ENCODE results near the gene OR4K2.
"Not testable (repeated sequence)": the region's sequence is repeated elsewhere in the genome, so short reads cannot be mapped to it uniquely, and the experiment has no call there.

OR4K2 gene

GRCh38 chr14:19874842-19875241, at the start of gene OR4K2:
Gene OR4K2 (plus strand): TSS chr14:19875142. CDS start chr14:19876268, 1,126 bp downstream.
- no peak for DNase-seq (ENCODE audit: low spot score)

- not testable (repeated sequence) for DNase-seq (ENCODE audit: low spot score)
Measured at GRCh38 chr14:19827626-19828244, 47.2 kb upstream of the OR4K2 start.

- no peak for DNase-seq (ENCODE audit: low spot score)
Measured at GRCh38 chr14:19828314-19828713, 46.6 kb upstream of the OR4K2 start.

GRCh38 chr14:19834203-19834848, 40.6 kb upstream of the OR4K2 start:
- DNase-seq (ENCODE audit: low spot score) = not testable (repeated sequence)

GRCh38 chr14:19838433-19838832, 36.5 kb upstream of the OR4K2 start:
- DNase-seq (ENCODE audit: low spot score) = no peak

GRCh38 chr14:19851365-19851764, 23.6 kb upstream of the OR4K2 start:
- DNase-seq (ENCODE audit: low spot score) = no peak

GRCh38 chr14:19866061-19866669, 8.8 kb upstream of the OR4K2 start:
- not testable (repeated sequence) for DNase-seq (ENCODE audit: low spot score)

GRCh38 chr14:19873178-19873577, 1.8 kb upstream of the OR4K2 start:
- no peak for DNase-seq (ENCODE audit: low spot score)

- no peak for DNase-seq (ENCODE audit: low spot score)
Measured at GRCh38 chr14:19878029-19878642, 3.2 kb downstream of the OR4K2 start.

GRCh38 chr14:19895282-19895681, 20.3 kb downstream of the OR4K2 start:
- no peak for DNase-seq (ENCODE audit: low spot score)

- no peak for DNase-seq (ENCODE audit: low spot score)
Measured at GRCh38 chr14:19900999-19901398, 26.1 kb downstream of the OR4K2 start.

- DNase-seq (ENCODE audit: low spot score) = no peak
Measured at GRCh38 chr14:19902409-19902808, 27.5 kb downstream of the OR4K2 start.

- no peak for DNase-seq (ENCODE audit: low spot score)
Measured at GRCh38 chr14:19906665-19907064, 31.7 kb downstream of the OR4K2 start.

- no peak for DNase-seq (ENCODE audit: low spot score)
Measured at GRCh38 chr14:19911114-19911513, 36.2 kb downstream of the OR4K2 start.

GRCh38 chr14:19917243-19917642, 42.3 kb downstream of the OR4K2 start:
- no peak for DNase-seq (ENCODE audit: low spot score)

- no peak for DNase-seq (ENCODE audit: low spot score)
Measured at GRCh38 chr14:19917955-19918518, 43.1 kb downstream of the OR4K2 start.

- no peak for DNase-seq (ENCODE audit: low spot score)
Measured at GRCh38 chr14:19918553-19919264, 43.8 kb downstream of the OR4K2 start.

- DNase-seq (ENCODE audit: low spot score) = no peak
Measured at GRCh38 chr14:19920021-19920657, 45.2 kb downstream of the OR4K2 start, which contains the start of gene OR4K5. Gene OR4K5 (plus strand): TSS chr14:19920607. CDS start chr14:19920607, 0 bp downstream.

- DNase-seq (ENCODE audit: low spot score) = no peak
Measured at GRCh38 chr14:19930617-19931016, 55.7 kb downstream of the OR4K2 start, which contains the start of gene OR4K1. Gene OR4K1 (plus strand): TSS chr14:19930917. CDS start chr14:19935667, 4,750 bp downstream.

Data from AG20443 (cell line).